Hepatocyte (in vitro differentiated cells): ENCODE results near the gene ZNF444. TPM values are rescaled to one million over a fixed set of nuclear protein-coding genes. Genes with fewer than 3 reads are reported as not detected.

Experiments used
- DNase-seq: peaks from one replicate; pipeline ENCODE4 v3.0.0-alpha.2; 2016; ENCODE audit warnings: low spot score
- H2AFZ ChIP-seq: fragments of 200-600 bp; sonication (generic); 2 replicates; pipeline ENCODE4 v1.6.0; 2016; ENCODE audit warnings: antibody characterized with exemption, mild to moderate bottlenecking
- H3K27ac ChIP-seq: fragments of 200-600 bp; sonication (generic); 2 replicates; pipeline ENCODE4 v1.5.1; 2016; ENCODE audit warnings: mild to moderate bottlenecking
- H3K27me3 ChIP-seq: fragments of 200-600 bp; sonication (generic); 2 replicates; pipeline ENCODE4 v1.6.1; 2016
- H3K36me3 ChIP-seq: fragments of 200-600 bp; sonication (generic); replicated peaks from 2 replicates; pipeline ENCODE4 v1.5.1; 2016; ENCODE audit warnings: low read depth; ENCODE audit not compliant: insufficient read depth
- H3K4me1 ChIP-seq: fragments of 200-600 bp; sonication (generic); 2 replicates; pipeline ENCODE4 v1.5.1; 2016; ENCODE audit warnings: mild to moderate bottlenecking, moderate library complexity; ENCODE audit not compliant: insufficient read depth
- H3K4me2 ChIP-seq: fragments of 200-600 bp; sonication (generic); 2 replicates; pipeline ENCODE4 v1.6.0; 2016
- H3K4me3 ChIP-seq: fragments of 200-600 bp; sonication (generic); 2 replicates; pipeline ENCODE4 v1.5.1; 2016; ENCODE audit warnings: mild to moderate bottlenecking
- H3K79me2 ChIP-seq: fragments of 200-600 bp; sonication (generic); 2 replicates; pipeline ENCODE4 v1.6.0; 2017; ENCODE audit warnings: mild to moderate bottlenecking
- H3K9me2 ChIP-seq: fragments of 200-600 bp; sonication (generic); replicated peaks from 2 replicates; pipeline ENCODE4 v1.6.0; 2017; ENCODE audit warnings: mild to moderate bottlenecking; ENCODE audit not compliant: insufficient read depth
- H3K9me3 ChIP-seq: fragments of 200-600 bp; sonication (generic); 2 replicates; pipeline ENCODE4 v1.5.1; 2016; ENCODE audit warnings: low read depth, mild to moderate bottlenecking
- H4K20me1 ChIP-seq: fragments of 200-600 bp; sonication (generic); 2 replicates; pipeline ENCODE4 v1.6.0; 2016; ENCODE audit warnings: mild to moderate bottlenecking; ENCODE audit not compliant: insufficient read depth, poor library complexity, severe bottlenecking
- CTCF ChIP-seq: fragments of 200-600 bp; sonication (generic); IDR thresholded peaks from 2 replicates; pipeline ENCODE4 v1.5.1; 2016; ENCODE audit warnings: antibody characterized with exemption, mild to moderate bottlenecking; ENCODE audit not compliant: poor library complexity
- EZH2 ChIP-seq: fragments of 200-600 bp; sonication (generic); IDR thresholded peaks from 2 replicates; pipeline ENCODE4 v1.6.1; 2016; ENCODE audit warnings: antibody characterized with exemption, mild to moderate bottlenecking, borderline replicate concordance
- EZH2phosphoT487 ChIP-seq: fragments of 200-600 bp; sonication (generic); IDR thresholded peaks from one replicate; pipeline ENCODE4 v1.6.1; 2018; ENCODE audit warnings: antibody characterized with exemption, mild to moderate bottlenecking, low read depth, moderate library complexity; ENCODE audit not compliant: unreplicated experiment, severe bottlenecking
- WGBS: methylation state at CpG from one replicate; pipeline ENCODE4 v1.1.6; 2016; ENCODE audit warnings: low lambda C conversion rate; ENCODE audit errors: missing lambda C conversion rate; 5-methylcytosine and 5-hydroxymethylcytosine counted together
- polyA plus RNA-seq: library from polyadenylated mRNA; unstranded; fragments of >200 nt; fragmentation: Nextera tagmentation; extraction: Ambion mirVana; gene quantifications from 2 replicates; pipeline ENCODE4 v1.2.1, GENCODE V29; 2016
- total RNA-seq: library from RNA; depleted of rRNA; stranded (reverse); fragments of >200 nt; gene quantifications from 2 replicates; pipeline ENCODE4 v1.2.3, GENCODE V29; 2014

The ZNF444 gene
- total and polyA plus RNA-seq, 2 experiments from 2014 or later, result 46.6 to 60.2 TPM

DNA sequence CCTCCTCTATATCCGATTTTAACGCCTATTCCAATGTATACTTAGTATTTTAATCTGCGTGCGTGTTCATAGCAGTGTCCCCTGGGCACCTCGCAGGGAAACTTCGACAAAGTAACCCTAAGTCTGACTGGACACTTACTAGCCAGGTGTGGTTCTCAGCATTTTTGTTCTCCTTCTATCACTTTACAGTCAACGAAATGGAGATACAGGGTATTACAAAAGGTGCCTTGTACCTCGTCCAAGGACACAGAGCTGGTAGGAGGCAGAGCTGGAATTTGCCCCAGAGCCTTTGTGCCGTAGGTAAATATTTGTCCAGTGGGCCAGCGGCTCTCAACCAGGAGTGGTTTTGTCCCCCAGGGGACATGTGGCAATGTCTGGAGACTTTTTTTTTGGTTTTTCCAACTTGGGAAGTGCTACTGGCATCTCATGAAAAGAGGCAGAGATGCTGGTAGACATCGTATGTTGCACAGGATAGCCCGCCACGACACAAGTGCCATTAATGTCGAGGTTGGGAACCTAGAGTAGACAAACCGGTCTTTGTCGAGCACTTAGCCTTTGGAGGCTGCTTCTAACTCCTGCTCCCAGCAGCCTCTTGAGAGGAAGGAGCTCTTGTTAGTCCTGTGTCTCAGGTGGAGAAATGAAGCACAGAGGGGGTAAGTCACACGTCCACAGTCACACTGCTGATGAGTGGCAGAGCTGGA lies 1.1 kb downstream of the ZNF444 start:
- Histone ChIP-seq H2AFZ (peak overlapping the region; percentile 45), H3K27me3 (no peaks in the 10 kb centered on the region), H3K9me2 (no peaks in the 10 kb centered on the region), H4K20me1 (no peaks in the 10 kb centered on the region), H3K27ac (peak overlapping the region; percentile 68), H3K4me3 (peak overlapping the region; percentile 46), H3K4me2 (peak overlapping the region; percentile 89), H3K79me2 (peaks cover 47% of the 10 kb centered on the region), H3K36me3 (no peaks in the 10 kb centered on the region), H3K9me3 (no peaks in the 10 kb centered on the region), H3K4me1 (peaks cover 25% of the 10 kb centered on the region)
- peak; percentile 80 for DNase-seq
- 38% methylated on average over 17 of the region's 17 CpGs for WGBS
- TF ChIP-seq CTCF (no peak), EZH2 (no peak), EZH2phosphoT487 (no peak)

GRCh38 chr19:56142897-56143434 lies 1.9 kb downstream of the ZNF444 start:
- H3K4me1 ChIP-seq, result peaks cover 25% of the 10 kb centered on the region
- 74% methylated on average over 4 of the region's 4 CpGs for WGBS
- peak overlapping the region; percentile 89 for H3K4me2 ChIP-seq
- H4K20me1 ChIP-seq, result no peaks in the 10 kb centered on the region
- no peaks in the 10 kb centered on the region for H3K36me3 ChIP-seq
- no peak for DNase-seq
- no peaks in the 10 kb centered on the region for H3K9me2 ChIP-seq
- H3K27ac ChIP-seq, result peak overlapping the region; percentile 68
- peaks cover 52% of the 10 kb centered on the region for H3K79me2 ChIP-seq
- no peaks in the 10 kb centered on the region for H3K27me3 ChIP-seq
- TF ChIP-seq EZH2phosphoT487, result no peak
- no peak for TF ChIP-seq EZH2
- no peak for TF ChIP-seq CTCF
- H3K4me3 ChIP-seq, result no peak overlapping the region
- H3K9me3 ChIP-seq, result no peaks in the 10 kb centered on the region
- no peak overlapping the region for H2AFZ ChIP-seq

GRCh38 chr19:56144376-56144775 lies 3.3 kb downstream of the ZNF444 start:
- no peaks in the 10 kb centered on the region for H3K9me2 ChIP-seq
- H3K4me1 ChIP-seq, result peaks cover 25% of the 10 kb centered on the region
- H3K27ac ChIP-seq, result peak overlapping the region; percentile 68
- peak overlapping the region; percentile 89 for H3K4me2 ChIP-seq
- no peaks in the 10 kb centered on the region for H3K9me3 ChIP-seq
- no peaks in the 10 kb centered on the region for H3K27me3 ChIP-seq
- peaks cover 62% of the 10 kb centered on the region for H3K79me2 ChIP-seq
- no peaks in the 10 kb centered on the region for H3K36me3 ChIP-seq
- no peak overlapping the region for H2AFZ ChIP-seq
- H3K4me3 ChIP-seq, result no peak overlapping the region
- 94% methylated on average over 6 of the region's 6 CpGs for WGBS
- H4K20me1 ChIP-seq, result no peaks in the 10 kb centered on the region
- TF ChIP-seq EZH2phosphoT487 (no peak), CTCF (no peak), EZH2 (no peak)
- no peak for DNase-seq

DNA sequence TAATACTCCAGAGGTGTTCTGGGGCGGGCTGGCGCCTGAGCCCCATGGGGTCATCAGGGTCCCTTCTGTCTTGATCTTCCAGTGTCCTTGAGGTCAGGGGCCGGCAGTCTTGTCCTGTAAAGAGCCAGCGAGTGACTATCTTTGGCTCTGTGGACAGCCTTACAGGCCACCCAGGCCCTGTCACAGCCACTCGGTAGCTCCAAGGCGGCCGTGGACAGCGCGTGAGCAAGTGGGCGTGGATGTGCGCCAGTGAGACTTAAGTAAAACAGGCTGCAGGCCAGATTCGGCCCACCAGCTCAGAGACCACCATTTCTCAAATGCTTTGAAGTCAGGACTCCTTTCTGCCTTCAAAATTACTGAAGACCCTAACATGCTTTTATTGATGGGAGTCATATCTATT lies 3.7 kb downstream of the ZNF444 start:
- 86% methylated on average over 12 of the region's 12 CpGs for WGBS
- no peak for DNase-seq
- Histone ChIP-seq H4K20me1 (peaks cover 3% of the 10 kb centered on the region), H3K27ac (peak overlapping the region; percentile 68), H3K4me1 (peaks cover 23% of the 10 kb centered on the region), H3K9me3 (no peaks in the 10 kb centered on the region), H3K9me2 (no peaks in the 10 kb centered on the region), H3K36me3 (no peaks in the 10 kb centered on the region), H2AFZ (no peak overlapping the region), H3K4me2 (no peak overlapping the region), H3K4me3 (no peak overlapping the region), H3K79me2 (peaks cover 67% of the 10 kb centered on the region), H3K27me3 (no peaks in the 10 kb centered on the region)
- TF ChIP-seq EZH2 (no peak), CTCF (no peak), EZH2phosphoT487 (no peak)
